HG03354 (cell line): Measurements from ENCODE around the gene ZC3H18.

ENCODE experiments used
- ATAC-seq: cut with Tn5 transposase; IDR thresholded peaks from one replicate; pipeline ENCODE4 v1.9.1; 2021; ENCODE audit warnings: mild to moderate bottlenecking; ENCODE audit not compliant: unreplicated experiment, poor library complexity, severe bottlenecking

The ZC3H18 gene

GRCh38 chr16:88569985-88570690 lies at the start of gene ZC3H18:
Gene ZC3H18, plus strand, starts transcription at chr16:88570403. Its CDS starts 6,721 bp downstream, at chr16:88577124.
- ATAC-seq, result peak; percentile 77

- no peak for ATAC-seq
Observed at GRCh38 chr16:88521674-88522073, 48.5 kb upstream of the ZC3H18 start.

- no peak for ATAC-seq
Observed at GRCh38 chr16:88522276-88522949, 47.8 kb upstream of the ZC3H18 start.

GRCh38 chr16:88523309-88524161 lies 46.7 kb upstream of the ZC3H18 start:
- ATAC-seq, result no peak

- no peak for ATAC-seq
Observed at GRCh38 chr16:88524274-88524972, 45.8 kb upstream of the ZC3H18 start.

GRCh38 chr16:88524973-88525662 lies 45.1 kb upstream of the ZC3H18 start:
- no peak for ATAC-seq

- ATAC-seq, result no peak
Observed at GRCh38 chr16:88525663-88525990, 44.6 kb upstream of the ZC3H18 start.

GRCh38 chr16:88526008-88526905 lies 43.9 kb upstream of the ZC3H18 start:
- ATAC-seq, result no peak

- ATAC-seq, result no peak
Observed at GRCh38 chr16:88526906-88527185, 43.4 kb upstream of the ZC3H18 start.

- ATAC-seq, result no peak
Observed at GRCh38 chr16:88527186-88527936, 42.8 kb upstream of the ZC3H18 start.

GRCh38 chr16:88527937-88528743 lies 42.1 kb upstream of the ZC3H18 start:
- no peak for ATAC-seq

GRCh38 chr16:88528902-88529318 lies 41.3 kb upstream of the ZC3H18 start:
- no peak for ATAC-seq

- no peak for ATAC-seq
Observed at GRCh38 chr16:88529596-88529995, 40.6 kb upstream of the ZC3H18 start.

- no peak for ATAC-seq
Observed at GRCh38 chr16:88530051-88530857, 39.9 kb upstream of the ZC3H18 start.

- ATAC-seq, result no peak
Observed at GRCh38 chr16:88530858-88531203, 39.4 kb upstream of the ZC3H18 start.

GRCh38 chr16:88531346-88531745 lies 38.9 kb upstream of the ZC3H18 start:
- ATAC-seq, result no peak
